ENCODE results near the gene ROCK2. TPM values are rescaled to one million over a fixed set of nuclear protein-coding genes. Genes with fewer than 3 reads are reported as not detected.
A peak's percentile ranks its signal among the peaks of the same experiment; 100 is the strongest.

Gene ROCK2
- total and polyA plus RNA-seq, 2 of the 13 experiments (the other 11 are each of a cell fraction or from before 2014, with no cell fraction given) = 38.1 to 119 TPM

- no peak for TF ChIP-seq ZBTB2 (CRISPR knock-in tag; IDR thresholded peaks at IDR 0.05; ENCODE audit: low read depth)
- no peak for TF ChIP-seq JARID2 (CRISPR knock-in tag; IDR thresholded peaks at IDR 0.05; ENCODE audit: insufficient replicate concordance)
- TF ChIP-seq ZBTB8A (CRISPR knock-in tag; IDR thresholded peaks at IDR 0.05; ENCODE audit: borderline replicate concordance, low read depth) = no peak
- no peak for TF ChIP-seq ETV5 (CRISPR knock-in tag; IDR thresholded peaks at IDR 0.05; ENCODE audit: borderline replicate concordance)
- TF ChIP-seq MIXL1 (CRISPR knock-in tag; IDR thresholded peaks at IDR 0.05) = no peak
- no peak for TF ChIP-seq KMT2A (CRISPR knock-in tag; IDR thresholded peaks at IDR 0.05)
- no peak for TF ChIP-seq SKI (IDR thresholded peaks at IDR 0.05; ENCODE audit: partially characterized antibody)
- TF ChIP-seq ZNF124 (CRISPR knock-in tag; IDR thresholded peaks at IDR 0.05) = no peak
- no peak for TF ChIP-seq ZNF17 (CRISPR knock-in tag; IDR thresholded peaks at IDR 0.05)
- no peak for TF ChIP-seq REPIN1 (CRISPR knock-in tag; IDR thresholded peaks at IDR 0.05; ENCODE audit: borderline replicate concordance, low read depth)
Observed at GRCh38 chr2:11208083-11208482, 136.4 kb downstream of the ROCK2 start (continued).

- no peak for TF ChIP-seq ZNF207 (IDR thresholded peaks at IDR 0.05; ENCODE audit: borderline replicate concordance)
- TF ChIP-seq AGO2 (optimal IDR thresholded peaks at IDR 0.05; ENCODE audit: low read depth, low read length) = peak; percentile 38
- TF ChIP-seq RBM22 (optimal IDR thresholded peaks at IDR 0.05; ENCODE audit: low read length) = peak; percentile 84
- TF ChIP-seq NFIC (IDR thresholded peaks at IDR 0.05; ENCODE audit: low read length) = no peak
- TF ChIP-seq ZBTB20 (CRISPR knock-in tag; IDR thresholded peaks at IDR 0.05; ENCODE audit: borderline replicate concordance, low read depth) = no peak
- no peak for TF ChIP-seq SKI (IDR thresholded peaks at IDR 0.05; ENCODE audit: partially characterized antibody)
- TF ChIP-seq PITX1 (CRISPR knock-in tag; IDR thresholded peaks at IDR 0.05) = no peak
- TF ChIP-seq ZBTB7A (CRISPR knock-in tag; IDR thresholded peaks at IDR 0.05) = no peak
- no peak for TF ChIP-seq ZNF512B (CRISPR knock-in tag; IDR thresholded peaks at IDR 0.05; ENCODE audit: borderline replicate concordance)
- TF ChIP-seq PCBP2 (optimal IDR thresholded peaks at IDR 0.05; ENCODE audit: low read depth, low read length, poor library complexity, severe bottlenecking) = no peak
- TF ChIP-seq ZNF446 (CRISPR knock-in tag; IDR thresholded peaks at IDR 0.05) = no peak
- Histone ChIP-seq H3K36me3 (replicated peaks in 1 of 2; ENCODE audit: control insufficient read depth in 1 of 2, insufficient read depth in 2 of 2, low read length in 2 of 2) (peaks cover 27 to 88% of the 10 kb centered on the region in 2 experiments), H3K4me1 (ENCODE audit: insufficient read depth, low read length) (no peaks in the 10 kb centered on the region), H3K79me2 (ENCODE audit: insufficient read depth, low read length) (no peaks in the 10 kb centered on the region), H3K9me3 (ENCODE audit: low read length) (no peaks in the 10 kb centered on the region), H3K27me3 (ENCODE audit: control insufficient read depth in 1 of 2, insufficient read depth in 2 of 2, low read length in 2 of 2) (no peaks in the 10 kb centered on the region), H3K4me2 (ENCODE audit: low read depth, low read length) (no peak overlapping the region), H2AFZ (ENCODE audit: low read length) (no peak overlapping the region), H3K4me3 (replicated peaks in 1 of 3; ENCODE audit: insufficient read depth in 1 of 3, low read depth in 2 of 3, low read length in 3 of 3) (no peak overlapping the region), H4K20me1 (ENCODE audit: insufficient read depth, low read length) (no peaks in the 10 kb centered on the region), H3K27ac (ENCODE audit: extremely low read length, insufficient read depth, low read length) (no peak overlapping the region), H3K9ac (ENCODE audit: insufficient read depth, low read depth, low read length) (no peak overlapping the region)
- intact Hi-C loops (cut with micrococcal nuclease; ENCODE audit: unreplicated experiment) (no loop called here), in situ Hi-C loops (cut with HindIII; ENCODE audit: extremely low pct_ligation_motif_present, low pct_unique_long_range_greater_than_20kb) (no loop called here)
- ATAC-seq (no peak), FAIRE-seq (no peak), DNase-seq (ENCODE audit: low spot score) (no peak)
- BruUV-seq (replicated peaks) = no TSS peak
- POLR2A ChIA-PET = no interaction called here
- CTCF ChIA-PET (ENCODE audit: low intra/inter-chr PET ratio, low total read pairs) = no interaction called here
- WGBS (ENCODE audit: low lambda C conversion rate) = 94% methylated on average over 3 of the region's 3 CpGs
Observed at GRCh38 chr2:11203480-11203879, 141.0 kb downstream of the ROCK2 start.

Data from HepG2 (cell line).